SK-N-SH (cell line): ENCODE results near the gene ADGRL3. TPM values are rescaled to one million over a fixed set of nuclear protein-coding genes. Genes with fewer than 3 reads are reported as not detected.

ENCODE experiments used
- CTCF ChIA-PET: fragments of 300-600, 350-600 bp; formaldehyde crosslinking; extraction: SDS; loops from one replicate; lab custom pipeline; 2021; lab: Yijun Ruan, JAX
- POLR2A ChIA-PET: fragments of 350-600 bp; sonication (Branson Sonifier 250); formaldehyde crosslinking; extraction: SDS; loops from one replicate; lab custom pipeline; 2020; ENCODE audit warnings: antibody characterized with exemption, inconsistent platforms; lab: Yijun Ruan, JAX
- DNase-seq: peaks from one replicate; pipeline ENCODE4 v3.0.0; 2012
- H2AFZ ChIP-seq: fragments of 200-600 bp; sonication (generic); 2 replicates; pipeline ENCODE4 v1.8.1; 2016; ENCODE audit warnings: antibody characterized with exemption, mild to moderate bottlenecking, low read depth
- H3F3A ChIP-seq: fragments of 200-600 bp; sonication (generic); replicated peaks from 2 replicates; pipeline ENCODE3; 2016; ENCODE audit warnings: antibody characterized with exemption, mild to moderate bottlenecking; ENCODE audit not compliant: insufficient read depth
- H3K27ac ChIP-seq, 2 experiments: fragments of 200-500 bp in 1 of 2; fragments of 200-600 bp in 1 of 2; sonication (Bioruptor generic) in 1 of 2; sonication (generic), shearing (Covaris generic) in 1 of 2; 2 replicates each; pipeline versions ENCODE4 v1.5.1 to v1.6.1; 2014 to 2016; ENCODE audit warnings: low read depth in 2 of 2, inconsistent platforms in 1 of 2, low read length in 1 of 2, mild to moderate bottlenecking in 1 of 2, mixed read lengths in 1 of 2
- H3K27me3 ChIP-seq: fragments of 200-600 bp; sonication (generic), shearing (Covaris generic); 2 replicates; pipeline ENCODE4 v1.6.1; 2016; ENCODE audit warnings: mixed run types; ENCODE audit not compliant: insufficient read depth
- H3K36me3 ChIP-seq, 2 experiments: fragments of 200-500 bp in 1 of 2; fragments of 200-600 bp in 1 of 2; sonication (Bioruptor generic) in 1 of 2; sonication (generic) in 1 of 2; replicated peaks in 1 of 2; 2 replicates each; pipeline versions ENCODE3 to v1.5.1; 2014 to 2016; ENCODE audit warnings: low read length in 1 of 2, mild to moderate bottlenecking in 1 of 2; ENCODE audit not compliant: insufficient read depth in 2 of 2, control insufficient read depth in 1 of 2
- H3K4me1 ChIP-seq, 2 experiments: fragments of 200-500 bp in 1 of 2; fragments of 200-600 bp in 1 of 2; sonication (Bioruptor generic) in 1 of 2; sonication (generic), shearing (Covaris generic) in 1 of 2; 2 replicates each; pipeline versions ENCODE4 v1.5.1 to v1.6.1; 2014 to 2016; ENCODE audit warnings: low read depth in 1 of 2, low read length in 1 of 2, mixed run types in 1 of 2; ENCODE audit not compliant: insufficient read depth in 2 of 2, control insufficient read depth in 1 of 2
- H3K4me2 ChIP-seq: fragments of 200-600 bp; sonication (generic), shearing (Covaris generic); 2 replicates; pipeline ENCODE4 v1.6.1; 2017; ENCODE audit warnings: mixed run types
- H3K4me3 ChIP-seq, 2 experiments: fragments of 200-500 bp in 1 of 2; fragments of 200-600 bp in 1 of 2; sonication (Bioruptor generic) in 1 of 2; sonication (generic), shearing (Covaris generic) in 1 of 2; 2 replicates each; pipeline versions ENCODE4 v1.5.1 to v1.8.1; 2014 to 2016; ENCODE audit warnings: low read depth in 2 of 2, inconsistent platforms in 1 of 2, low read length in 1 of 2, mild to moderate bottlenecking in 1 of 2, mixed read lengths in 1 of 2, moderate library complexity in 1 of 2
- H3K79me2 ChIP-seq: fragments of 200-600 bp; sonication (generic); 2 replicates; pipeline ENCODE4 v1.8.1; 2017; ENCODE audit warnings: mild to moderate bottlenecking; ENCODE audit not compliant: insufficient read depth
- H3K9ac ChIP-seq: fragments of 200-600 bp; sonication (generic); 2 replicates; pipeline ENCODE4 v1.6.1; 2017; ENCODE audit warnings: mixed run types
- H3K9me2 ChIP-seq: fragments of 200-600 bp; sonication (generic); 2 replicates; pipeline ENCODE4 v1.6.1; 2017; ENCODE audit warnings: mixed run types
- H3K9me3 ChIP-seq: fragments of 200-600 bp; sonication (generic); 2 replicates; pipeline ENCODE4 v1.6.1; 2017; ENCODE audit warnings: mixed run types, mild to moderate bottlenecking, moderate library complexity
- H4K20me1 ChIP-seq: fragments of 200-600 bp; sonication (generic); 2 replicates; pipeline ENCODE4 v1.6.1; 2017; ENCODE audit warnings: mild to moderate bottlenecking, mixed run types; ENCODE audit not compliant: insufficient read depth
- CHD2 ChIP-seq: fragments of 150-350 bp; IDR thresholded peaks from 2 replicates; pipeline ENCODE4 v1.6.1; 2018; ENCODE audit warnings: low read length; ENCODE audit not compliant: partially characterized antibody
- ELF1 ChIP-seq: IDR thresholded peaks from 2 replicates; pipeline ENCODE4 v1.4.0; 2012
- EZH2phosphoT487 ChIP-seq: fragments of 200-600 bp; sonication (generic); IDR thresholded peaks from 2 replicates; pipeline ENCODE4 v1.6.1; 2017; ENCODE audit warnings: low read depth, mixed run types, mild to moderate bottlenecking, antibody characterized with exemption, moderate library complexity, borderline replicate concordance
- FOXJ3 ChIP-seq: sonication (generic); formaldehyde crosslinking; IDR thresholded peaks from 2 replicates; pipeline ENCODE4 v1.5.1; 2020; ENCODE audit warnings: mild to moderate bottlenecking, missing genetic modification reagents
- FOXM1 ChIP-seq: IDR thresholded peaks from 2 replicates; pipeline ENCODE4 v1.4.0; 2012; ENCODE audit warnings: low read depth, mild to moderate bottlenecking
- GABPA ChIP-seq: IDR thresholded peaks from 2 replicates; pipeline ENCODE4 v1.4.0; 2012; ENCODE audit warnings: low read depth, mild to moderate bottlenecking
- GATA2 ChIP-seq: sonication (generic); formaldehyde crosslinking; IDR thresholded peaks from 2 replicates; pipeline ENCODE4 v1.5.0; 2020; ENCODE audit warnings: mild to moderate bottlenecking, missing genetic modification reagents
- JUND ChIP-seq: IDR thresholded peaks from 2 replicates; pipeline ENCODE4 v1.4.0; 2012
- NFIC ChIP-seq: IDR thresholded peaks from 2 replicates; pipeline ENCODE4 v1.4.0; 2012; ENCODE audit warnings: borderline replicate concordance
- NRF1 ChIP-seq: IDR thresholded peaks from 2 replicates; pipeline ENCODE4 v1.6.1; 2012; ENCODE audit warnings: low read depth, mild to moderate bottlenecking, low read length
- POLR2AphosphoS5 ChIP-seq: IDR thresholded peaks from 2 replicates; pipeline ENCODE4 v1.6.1; 2012; ENCODE audit warnings: low read depth, low read length
- RAD21 ChIP-seq: IDR thresholded peaks from 2 replicates; pipeline ENCODE4 v1.6.1; 2012; ENCODE audit warnings: mild to moderate bottlenecking, low read length
- RCOR1 ChIP-seq: fragments of 150-350 bp; IDR thresholded peaks from 2 replicates; pipeline ENCODE4 v1.6.1; 2017; ENCODE audit warnings: antibody characterized with exemption, low read length
- RXRA ChIP-seq: IDR thresholded peaks from 2 replicates; pipeline ENCODE4 v1.4.0; 2012; ENCODE audit warnings: low read depth, mild to moderate bottlenecking, borderline replicate concordance
- TEAD4 ChIP-seq: IDR thresholded peaks from 2 replicates; pipeline ENCODE4 v1.4.0; 2012; ENCODE audit warnings: mild to moderate bottlenecking, borderline replicate concordance; ENCODE audit not compliant: insufficient read depth
- WGBS: methylation state at CpG from one replicate; pipeline ENCODE4 v1.1.6; 2017; ENCODE audit warnings: low lambda C conversion rate; 5-methylcytosine and 5-hydroxymethylcytosine counted together
- polyA plus RNA-seq, 3 experiments: library from polyadenylated mRNA; depleted of rRNA; stranded (reverse); fragments of >200 nt; gene quantifications; 2 replicates each; pipeline ENCODE4 v1.2.3, GENCODE V29; 2012
- TF ChIP-seq, protein P1 (sequence below): IDR thresholded peaks from 2 replicates; pipeline ENCODE4 v1.4.0; 2012; ENCODE audit warnings: low read depth, borderline replicate concordance
- TF ChIP-seq, protein P2 (sequence below): IDR thresholded peaks from 2 replicates; pipeline ENCODE4; 2012
- TF ChIP-seq, protein P3 (sequence below): fragments of 150-350 bp; IDR thresholded peaks from 2 replicates; pipeline ENCODE4 v1.6.1; 2016; ENCODE audit warnings: mild to moderate bottlenecking, low read depth, low read length

ADGRL3 gene
- polyA plus RNA-seq, 1 of the 3 experiments (the other 2 are of a cell fraction): 0.03 TPM

DNA sequence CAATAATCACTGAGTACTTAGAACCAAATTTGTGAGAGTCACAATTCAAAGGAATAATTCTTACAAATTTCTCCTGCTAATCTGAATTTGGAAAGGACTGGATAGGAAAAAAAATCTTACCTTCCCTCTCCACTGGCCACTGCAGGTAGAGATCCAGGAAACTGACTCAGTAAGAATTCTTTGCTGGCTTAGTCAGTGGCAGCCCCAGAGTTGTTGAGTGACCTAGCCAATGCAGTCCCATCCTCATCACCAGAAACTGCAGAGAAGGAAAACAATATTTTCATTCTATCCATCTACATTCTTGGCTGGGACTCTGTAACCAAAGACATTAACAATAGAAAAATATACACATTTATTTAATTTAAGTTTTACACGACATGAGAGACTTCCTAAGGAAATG, 572.0 kb downstream of the ADGRL3 start:
- Histone ChIP-seq H3F3A (no peaks in the 10 kb centered on the region), H3K9ac (no peak overlapping the region), H3K27ac (no peak overlapping the region), H3K4me2 (no peak overlapping the region), H3K27me3 (no peaks in the 10 kb centered on the region), H3K9me3 (no peaks in the 10 kb centered on the region), H3K9me2 (no peaks in the 10 kb centered on the region), H2AFZ (no peak overlapping the region), H3K4me1 (no peaks in the 10 kb centered on the region), H4K20me1 (no peaks in the 10 kb centered on the region), H3K79me2 (no peaks in the 10 kb centered on the region), H3K36me3 (no peaks in the 10 kb centered on the region), H3K4me3 (no peak overlapping the region)
- CTCF ChIA-PET: no interaction called here
- TF ChIP-seq, protein P1, sequence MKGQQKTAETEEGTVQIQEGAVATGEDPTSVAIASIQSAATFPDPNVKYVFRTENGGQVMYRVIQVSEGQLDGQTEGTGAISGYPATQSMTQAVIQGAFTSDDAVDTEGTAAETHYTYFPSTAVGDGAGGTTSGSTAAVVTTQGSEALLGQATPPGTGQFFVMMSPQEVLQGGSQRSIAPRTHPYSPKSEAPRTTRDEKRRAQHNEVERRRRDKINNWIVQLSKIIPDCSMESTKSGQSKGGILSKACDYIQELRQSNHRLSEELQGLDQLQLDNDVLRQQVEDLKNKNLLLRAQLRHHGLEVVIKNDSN: no peak
- TF ChIP-seq RCOR1 (no peak), GATA2 (CRISPR knock-in tag) (no peak), FOXJ3 (CRISPR knock-in tag) (no peak), ELF1 (no peak), EZH2phosphoT487 (no peak), RAD21 (no peak), POLR2AphosphoS5 (no peak), NRF1 (no peak), FOXM1 (no peak), RXRA (no peak), NFIC (no peak), GABPA (no peak), JUND (no peak)
- TF ChIP-seq, protein P2, sequence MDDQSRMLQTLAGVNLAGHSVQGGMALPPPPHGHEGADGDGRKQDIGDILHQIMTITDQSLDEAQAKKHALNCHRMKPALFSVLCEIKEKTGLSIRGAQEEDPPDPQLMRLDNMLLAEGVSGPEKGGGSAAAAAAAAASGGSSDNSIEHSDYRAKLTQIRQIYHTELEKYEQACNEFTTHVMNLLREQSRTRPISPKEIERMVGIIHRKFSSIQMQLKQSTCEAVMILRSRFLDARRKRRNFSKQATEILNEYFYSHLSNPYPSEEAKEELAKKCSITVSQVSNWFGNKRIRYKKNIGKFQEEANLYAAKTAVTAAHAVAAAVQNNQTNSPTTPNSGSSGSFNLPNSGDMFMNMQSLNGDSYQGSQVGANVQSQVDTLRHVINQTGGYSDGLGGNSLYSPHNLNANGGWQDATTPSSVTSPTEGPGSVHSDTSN: no peak
- TF ChIP-seq, protein P3, sequence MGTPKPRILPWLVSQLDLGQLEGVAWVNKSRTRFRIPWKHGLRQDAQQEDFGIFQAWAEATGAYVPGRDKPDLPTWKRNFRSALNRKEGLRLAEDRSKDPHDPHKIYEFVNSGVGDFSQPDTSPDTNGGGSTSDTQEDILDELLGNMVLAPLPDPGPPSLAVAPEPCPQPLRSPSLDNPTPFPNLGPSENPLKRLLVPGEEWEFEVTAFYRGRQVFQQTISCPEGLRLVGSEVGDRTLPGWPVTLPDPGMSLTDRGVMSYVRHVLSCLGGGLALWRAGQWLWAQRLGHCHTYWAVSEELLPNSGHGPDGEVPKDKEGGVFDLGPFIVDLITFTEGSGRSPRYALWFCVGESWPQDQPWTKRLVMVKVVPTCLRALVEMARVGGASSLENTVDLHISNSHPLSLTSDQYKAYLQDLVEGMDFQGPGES: no peak
- DNase-seq: no peak
- POLR2A ChIA-PET: no interaction called here
- 8% methylated on average over 1 of the region's 1 CpG for WGBS

DNA sequence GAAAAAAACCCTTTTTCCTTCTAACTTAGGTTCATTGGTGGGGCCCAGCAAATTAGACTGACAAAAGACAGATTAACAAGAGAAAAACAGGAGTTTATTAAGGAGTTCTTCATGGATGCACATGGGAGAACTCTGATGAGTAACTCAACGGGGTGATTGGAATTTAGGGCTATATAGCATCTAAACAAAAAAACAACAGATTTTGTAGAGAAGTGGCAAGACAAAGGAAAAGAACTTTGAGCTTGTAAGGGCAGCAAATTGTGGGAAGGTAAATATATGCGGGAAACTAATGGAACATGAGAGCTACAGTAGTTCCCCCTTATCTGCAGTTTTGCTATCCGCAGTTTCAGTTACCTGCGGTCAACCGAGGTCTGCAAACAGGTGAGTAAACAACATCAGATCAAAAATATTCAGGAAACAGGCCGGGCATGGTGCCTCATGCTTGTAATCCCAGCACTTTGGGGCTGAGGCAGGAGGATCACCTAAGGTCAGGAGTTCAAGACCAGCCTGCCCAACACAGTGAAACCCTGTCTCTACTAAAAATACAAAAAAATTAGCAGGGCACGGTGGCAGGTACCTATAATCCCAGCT, 573.6 kb downstream of the ADGRL3 start:
- Histone ChIP-seq H3K79me2 (no peaks in the 10 kb centered on the region), H3K9ac (no peak overlapping the region), H3K4me3 (no peak overlapping the region), H3K4me1 (no peaks in the 10 kb centered on the region)
- CTCF ChIA-PET: no interaction called here
- no peak for TF ChIP-seq CHD2
- TF ChIP-seq, protein P2: no peak
- TF ChIP-seq TEAD4: no peak
- no peak for TF ChIP-seq RAD21
- TF ChIP-seq, protein P3: no peak
- TF ChIP-seq GATA2 (CRISPR knock-in tag): no peak
- no peak for TF ChIP-seq EZH2phosphoT487
- TF ChIP-seq, all 33 proteins: peak for 0
- Histone ChIP-seq H3K36me3 (no peaks in the 10 kb centered on the region), H2AFZ (no peak overlapping the region), H3K9me2 (no peaks in the 10 kb centered on the region), H3K4me2 (no peak overlapping the region), H3K27me3 (no peaks in the 10 kb centered on the region), H4K20me1 (no peaks in the 10 kb centered on the region), H3K9me3 (no peaks in the 10 kb centered on the region), H3K27ac (no peak overlapping the region), H3F3A (no peaks in the 10 kb centered on the region)
- 53% methylated on average over 7 of the region's 7 CpGs for WGBS
- DNase-seq: no peak
- POLR2A ChIA-PET: no interaction called here
